GM19099 (cell line): Measurements from ENCODE around the gene DDX43.
A peak's percentile ranks its signal among the peaks of the same experiment; 100 is the strongest.

ENCODE experiments used
- POLR2A ChIP-seq: IDR thresholded peaks from 3 replicates; pipeline ENCODE4 v1.6.1; 2011; ENCODE audit warnings: low read depth; ENCODE audit not compliant: insufficient read length; ENCODE audit errors: extremely low read depth

Gene DDX43

DNA sequence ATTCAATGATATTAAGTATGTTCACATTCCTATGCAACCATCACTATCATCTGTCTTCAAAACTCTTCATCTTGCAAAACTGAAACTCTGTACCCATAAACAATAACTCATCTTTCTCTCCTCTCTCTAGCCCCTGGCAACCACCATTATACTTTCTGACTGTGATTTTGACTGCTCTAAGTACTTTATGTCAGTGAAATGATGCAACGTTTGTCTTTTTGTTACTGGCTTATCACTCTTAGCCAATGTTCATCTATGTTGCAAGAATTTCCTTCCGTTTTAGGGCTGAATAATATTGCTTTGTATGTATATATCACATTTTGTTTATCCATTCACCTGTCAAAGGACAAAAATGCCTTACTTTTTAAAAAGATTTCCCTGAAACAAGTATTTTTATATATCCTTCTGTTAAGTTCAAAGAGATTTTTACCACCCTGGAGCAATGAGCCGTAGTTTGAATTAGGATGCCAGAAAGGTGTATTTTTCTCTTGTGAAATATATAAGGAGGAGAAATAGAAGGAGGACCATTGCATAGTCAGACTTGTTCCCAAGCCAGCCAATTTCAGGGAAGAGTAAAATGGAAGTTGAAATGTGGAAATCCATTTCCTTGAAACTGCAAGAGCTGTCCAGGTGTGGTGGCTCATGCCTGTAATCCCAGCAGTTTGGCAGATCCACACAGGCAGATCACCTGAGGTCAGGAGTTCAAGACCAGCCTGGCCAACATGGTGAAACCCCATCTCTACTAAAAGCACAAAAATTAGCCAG is 61.4 kb downstream of the DDX43 start:
- no peak for TF ChIP-seq POLR2A

DNA sequence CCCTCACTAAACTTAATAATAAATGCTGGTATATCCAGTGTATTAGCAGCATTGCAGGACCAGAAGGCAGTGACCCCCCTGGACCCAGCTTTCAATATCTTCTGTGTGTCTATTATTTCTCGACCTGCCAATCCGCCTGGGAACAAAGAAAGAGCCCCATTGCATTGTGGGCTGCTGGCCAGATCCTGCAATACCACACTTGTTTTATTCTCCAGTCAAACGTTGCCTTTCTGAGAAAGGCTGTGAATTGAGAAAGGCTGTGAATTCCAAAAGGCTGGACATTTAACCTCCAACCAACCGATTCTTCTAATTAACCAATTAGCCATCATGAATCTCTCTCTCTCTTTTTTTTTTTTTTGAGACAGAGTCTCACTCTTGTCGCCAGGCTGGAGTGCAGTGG is 65.4 kb downstream of the DDX43 start:
- no peak for TF ChIP-seq POLR2A

DNA sequence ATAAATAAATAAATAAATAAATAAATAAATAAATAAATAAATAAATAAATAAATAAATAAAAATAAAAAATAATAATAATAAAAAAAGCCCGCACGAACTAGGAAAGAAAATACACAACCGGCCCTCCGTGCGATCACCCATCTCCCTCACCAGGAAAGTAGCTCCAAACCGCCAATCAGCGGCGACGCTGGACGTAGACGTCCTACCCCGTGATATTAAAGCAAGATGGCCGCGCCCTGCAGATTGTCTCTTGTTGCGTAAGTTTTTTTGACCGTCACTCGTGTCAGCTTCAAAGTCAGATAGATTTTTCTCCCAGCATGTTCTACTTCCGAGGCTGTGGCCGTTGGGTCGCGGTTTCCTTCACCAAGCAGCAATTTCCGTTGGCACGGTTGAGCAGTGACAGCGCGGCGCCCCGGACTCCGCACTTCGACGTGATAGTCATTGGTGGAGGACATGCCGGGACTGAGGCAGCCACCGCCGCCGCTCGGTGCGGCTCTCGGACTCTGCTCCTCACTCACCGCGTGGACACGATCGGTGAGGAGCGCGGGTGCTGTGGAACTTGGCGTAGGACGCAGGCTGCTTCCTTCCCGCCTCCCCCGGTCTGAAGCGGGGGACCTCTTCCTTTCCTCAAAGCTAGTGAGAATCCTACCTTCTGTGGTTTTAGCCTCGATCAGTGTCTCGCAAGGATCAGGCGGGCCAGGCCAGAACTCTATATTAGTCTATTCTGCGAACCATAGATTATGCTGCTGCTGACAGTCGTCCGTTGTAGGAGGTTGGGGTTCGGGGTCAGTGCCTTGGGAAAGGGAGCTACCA is 67.1 kb downstream of the DDX43 start, which contains the start of gene MTO1:
MTO1 (plus strand) TSS at position 201 of the 814 bp plus-strand sequence; CDS start at position 319, 118 bp downstream.
- TF ChIP-seq POLR2A, result peak; percentile 77
